ENCODE measurements around the gene AP3S2. TPM values are rescaled to one million over a fixed set of nuclear protein-coding genes. Genes with fewer than 3 reads are reported as not detected.

Gene AP3S2
- total and polyA plus RNA-seq, 2 donors, result 22.5 to 60.9 TPM

GRCh38 chr15:89829161-89829560 lies 64.6 kb downstream of the AP3S2 start:
- no peaks in the 10 kb centered on the region for H3K4me1 ChIP-seq (ENCODE audit: insufficient read depth)
- no peaks in the 10 kb centered on the region for H3K36me3 ChIP-seq (ENCODE audit: insufficient read depth)
- H3K27ac ChIP-seq (ENCODE audit: low read depth), result no peak overlapping the region
- no peak overlapping the region for H3K4me3 ChIP-seq (ENCODE audit: low read depth, low read length)
- 67% methylated on average over 8 of the region's 8 CpGs for WGBS
- DNase-seq (ENCODE audit: extremely low spot score), result no peak

- no peak for DNase-seq (ENCODE audit: extremely low spot score)
- Histone ChIP-seq H3K4me3 (ENCODE audit: low read depth, low read length) (no peak overlapping the region), H3K27ac (ENCODE audit: low read depth) (no peak overlapping the region), H3K36me3 (ENCODE audit: insufficient read depth) (no peaks in the 10 kb centered on the region), H3K4me1 (ENCODE audit: insufficient read depth) (no peaks in the 10 kb centered on the region)
- WGBS, result 28% methylated on average over 17 of the region's 17 CpGs
Measured at GRCh38 chr15:89828281-89829145, 65.3 kb downstream of the AP3S2 start.

- no peaks in the 10 kb centered on the region for H3K4me1 ChIP-seq (ENCODE audit: insufficient read depth)
- H3K4me3 ChIP-seq (ENCODE audit: low read depth, low read length), result no peak overlapping the region
- no peak for DNase-seq (ENCODE audit: extremely low spot score)
- WGBS, result 81% methylated on average over 4 of the region's 4 CpGs
- no peaks in the 10 kb centered on the region for H3K36me3 ChIP-seq (ENCODE audit: insufficient read depth)
- no peak overlapping the region for H3K27ac ChIP-seq (ENCODE audit: low read depth)
Measured at GRCh38 chr15:89827829-89828228, 66.0 kb downstream of the AP3S2 start.

DNA sequence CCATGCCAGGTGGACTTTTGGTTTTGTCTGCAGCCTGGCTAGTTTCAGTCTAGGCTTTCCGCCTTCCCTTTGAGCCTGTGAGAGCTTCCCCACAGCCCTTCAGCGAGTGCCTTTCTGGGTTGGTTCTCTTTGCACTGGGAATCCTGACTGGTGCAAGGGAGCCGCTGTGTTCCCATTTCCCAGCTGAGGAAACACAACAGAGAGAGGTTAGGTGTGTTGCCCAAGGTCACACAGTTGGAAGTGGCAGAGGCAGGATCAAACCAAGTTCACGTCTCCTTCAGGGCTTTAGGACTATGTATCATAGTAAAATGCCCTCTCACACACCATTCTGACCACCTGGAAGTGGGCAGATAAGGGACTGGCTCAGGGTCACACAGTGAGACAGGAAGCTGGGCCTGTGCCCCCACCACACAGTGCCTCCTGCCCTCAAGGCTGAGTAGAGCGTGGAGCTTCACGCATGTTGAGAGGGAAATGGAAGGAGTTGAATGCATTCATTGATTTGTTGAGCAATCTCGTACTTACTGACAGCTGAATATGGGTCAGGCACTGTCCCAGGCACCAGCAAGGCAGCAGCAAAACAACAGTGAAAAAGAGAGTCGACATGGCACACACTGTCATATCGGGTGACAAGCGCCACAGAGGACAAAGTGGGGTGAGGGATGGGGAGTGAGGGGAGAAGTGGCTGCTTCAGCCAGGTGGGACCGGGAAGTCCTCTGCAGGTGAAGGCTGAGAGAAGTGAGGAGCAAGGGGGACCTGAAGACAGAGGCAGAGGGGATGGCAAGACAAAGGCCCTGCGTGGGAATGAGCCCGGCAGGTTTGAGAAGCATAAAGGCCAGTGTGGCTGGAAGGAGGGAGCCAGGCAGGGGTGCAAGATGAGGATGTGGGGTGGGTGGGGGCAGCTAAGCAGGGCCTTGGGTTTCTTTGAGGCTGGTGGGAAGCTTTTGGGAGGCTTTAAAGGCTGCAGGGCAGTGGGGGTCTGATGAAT lies 66.8 kb downstream of the AP3S2 start:
- Histone ChIP-seq H3K4me3 (ENCODE audit: low read depth, low read length) (no peak overlapping the region), H3K4me1 (ENCODE audit: insufficient read depth) (no peaks in the 10 kb centered on the region), H3K36me3 (ENCODE audit: insufficient read depth) (no peaks in the 10 kb centered on the region), H3K27ac (ENCODE audit: low read depth) (no peak overlapping the region)
- 94% methylated on average over 13 of the region's 13 CpGs for WGBS
- DNase-seq (ENCODE audit: extremely low spot score), result no peak

- DNase-seq (ENCODE audit: extremely low spot score), result no peak
- H3K4me1 ChIP-seq (ENCODE audit: insufficient read depth), result no peaks in the 10 kb centered on the region
- no peak overlapping the region for H3K27ac ChIP-seq (ENCODE audit: low read depth)
- WGBS, result 80% methylated on average over 10 of the region's 10 CpGs
- no peak overlapping the region for H3K4me3 ChIP-seq (ENCODE audit: low read depth, low read length)
- H3K36me3 ChIP-seq (ENCODE audit: insufficient read depth), result no peaks in the 10 kb centered on the region
Measured at GRCh38 chr15:89825271-89825940, 68.4 kb downstream of the AP3S2 start.

DNA sequence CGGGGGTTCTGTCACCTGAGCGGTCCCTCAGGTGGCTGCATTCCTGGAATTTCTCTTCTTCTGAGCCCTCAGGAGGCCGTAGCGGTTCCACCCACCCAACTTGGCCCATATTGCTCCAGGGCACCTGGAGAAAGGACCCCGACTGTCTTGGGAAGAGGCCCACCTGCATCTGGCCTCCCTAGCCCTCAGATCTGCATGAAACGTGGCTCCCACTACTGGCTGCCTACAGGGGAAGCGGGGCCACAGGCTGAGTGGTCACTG lies 69.3 kb downstream of the AP3S2 start:
- no peak overlapping the region for H3K4me3 ChIP-seq (ENCODE audit: low read depth, low read length)
- no peaks in the 10 kb centered on the region for H3K36me3 ChIP-seq (ENCODE audit: insufficient read depth)
- 88% methylated on average over 7 of the region's 7 CpGs for WGBS
- no peak overlapping the region for H3K27ac ChIP-seq (ENCODE audit: low read depth)
- no peaks in the 10 kb centered on the region for H3K4me1 ChIP-seq (ENCODE audit: insufficient read depth)
- no peak for DNase-seq (ENCODE audit: extremely low spot score)

DNA sequence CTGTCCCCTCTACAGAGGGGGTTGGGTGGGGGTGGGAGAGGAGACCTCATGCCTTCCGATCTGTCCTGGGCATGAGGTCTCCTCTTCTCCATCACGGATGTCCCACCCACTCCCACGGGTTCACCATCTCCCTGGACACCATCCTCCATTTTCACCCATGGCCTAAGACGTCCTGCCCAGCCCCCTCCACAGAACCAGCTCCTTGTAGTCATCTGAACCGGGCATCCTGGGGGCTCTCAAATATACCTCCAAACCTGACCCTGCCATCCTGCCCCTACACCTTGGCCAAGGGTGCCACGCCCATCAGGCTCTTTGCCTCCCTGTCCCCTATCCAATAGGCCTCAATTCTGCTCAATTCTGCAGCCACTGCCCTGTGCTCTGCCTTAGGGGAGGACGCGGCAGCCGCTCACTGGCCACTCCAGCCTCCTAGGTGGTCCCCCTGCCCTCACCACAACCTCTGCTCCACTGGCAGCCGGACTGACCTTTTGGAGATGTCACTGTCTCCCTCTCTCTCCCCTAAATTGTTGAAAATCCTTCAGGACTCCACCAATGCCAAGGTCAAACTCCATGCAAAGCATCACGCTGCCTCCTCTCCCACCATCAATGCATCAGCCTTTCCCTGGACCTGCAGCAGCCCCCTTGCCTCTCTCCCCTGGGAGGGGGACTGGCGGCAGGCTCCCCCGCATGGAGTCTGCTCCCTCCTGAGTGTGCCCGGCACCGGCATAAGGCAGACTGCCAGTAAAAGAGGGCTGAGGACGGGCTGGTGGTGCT lies 69.8 kb downstream of the AP3S2 start:
- Histone ChIP-seq H3K4me3 (ENCODE audit: low read depth, low read length) (no peak overlapping the region), H3K27ac (ENCODE audit: low read depth) (no peak overlapping the region), H3K36me3 (ENCODE audit: insufficient read depth) (no peaks in the 10 kb centered on the region), H3K4me1 (ENCODE audit: insufficient read depth) (no peaks in the 10 kb centered on the region)
- DNase-seq (ENCODE audit: extremely low spot score), result no peak
- WGBS, result 90% methylated on average over 16 of the region's 16 CpGs

- no peak for DNase-seq (ENCODE audit: extremely low spot score)
- Histone ChIP-seq H3K27ac (ENCODE audit: low read depth) (no peak overlapping the region), H3K4me3 (ENCODE audit: low read depth, low read length) (no peak overlapping the region), H3K4me1 (ENCODE audit: insufficient read depth) (no peaks in the 10 kb centered on the region), H3K36me3 (ENCODE audit: insufficient read depth) (no peaks in the 10 kb centered on the region)
- WGBS, result 77% methylated on average over 7 of the region's 7 CpGs
Measured at GRCh38 chr15:89822951-89823711, 70.7 kb downstream of the AP3S2 start.

DNA sequence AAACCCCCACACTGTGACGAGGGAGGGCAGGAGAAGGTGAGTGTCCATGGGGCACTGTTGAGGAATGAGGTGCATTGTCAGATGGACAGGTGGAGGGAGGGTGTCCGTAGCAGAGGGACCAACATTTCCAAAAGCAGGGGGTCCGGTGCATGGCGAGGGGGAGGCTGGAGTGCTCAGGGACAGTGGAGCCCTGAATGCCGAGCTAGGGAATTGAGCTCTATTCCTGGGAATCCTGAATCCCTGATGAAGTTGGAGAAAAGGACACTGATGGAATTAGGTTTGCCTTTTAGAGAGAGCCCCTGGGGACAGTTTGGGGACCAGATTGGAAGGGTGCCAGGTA lies 71.2 kb downstream of the AP3S2 start:
- no peak overlapping the region for H3K4me3 ChIP-seq (ENCODE audit: low read depth, low read length)
- H3K4me1 ChIP-seq (ENCODE audit: insufficient read depth), result no peaks in the 10 kb centered on the region
- H3K27ac ChIP-seq (ENCODE audit: low read depth), result no peak overlapping the region
- no peak for DNase-seq (ENCODE audit: extremely low spot score)
- no peaks in the 10 kb centered on the region for H3K36me3 ChIP-seq (ENCODE audit: insufficient read depth)
- WGBS, result 86% methylated on average over 5 of the region's 5 CpGs

DNA sequence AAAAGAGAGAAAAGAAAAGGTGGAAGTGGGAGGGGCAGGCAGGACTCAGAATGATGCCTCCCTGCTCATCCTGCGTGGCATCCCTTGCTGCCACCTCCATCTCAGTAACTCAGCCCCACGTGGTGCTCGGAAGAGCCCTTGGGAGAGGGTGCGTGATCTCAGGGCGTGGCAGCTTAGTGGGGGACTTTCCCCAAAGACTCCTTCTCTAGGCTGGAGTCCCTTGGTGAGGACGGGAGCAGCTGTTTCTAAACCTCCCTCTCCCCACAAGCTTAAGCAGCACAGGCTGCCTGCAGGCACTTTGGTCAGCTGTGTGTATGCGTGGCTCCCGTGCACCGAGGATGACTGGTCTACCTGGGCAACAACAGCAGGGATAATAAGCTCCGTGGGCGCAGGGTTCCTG lies 71.8 kb downstream of the AP3S2 start:
- no peak overlapping the region for H3K4me3 ChIP-seq (ENCODE audit: low read depth, low read length)
- no peaks in the 10 kb centered on the region for H3K4me1 ChIP-seq (ENCODE audit: insufficient read depth)
- 66% methylated on average over 11 of the region's 11 CpGs for WGBS
- no peak for DNase-seq (ENCODE audit: extremely low spot score)
- no peaks in the 10 kb centered on the region for H3K36me3 ChIP-seq (ENCODE audit: insufficient read depth)
- no peak overlapping the region for H3K27ac ChIP-seq (ENCODE audit: low read depth)

DNA sequence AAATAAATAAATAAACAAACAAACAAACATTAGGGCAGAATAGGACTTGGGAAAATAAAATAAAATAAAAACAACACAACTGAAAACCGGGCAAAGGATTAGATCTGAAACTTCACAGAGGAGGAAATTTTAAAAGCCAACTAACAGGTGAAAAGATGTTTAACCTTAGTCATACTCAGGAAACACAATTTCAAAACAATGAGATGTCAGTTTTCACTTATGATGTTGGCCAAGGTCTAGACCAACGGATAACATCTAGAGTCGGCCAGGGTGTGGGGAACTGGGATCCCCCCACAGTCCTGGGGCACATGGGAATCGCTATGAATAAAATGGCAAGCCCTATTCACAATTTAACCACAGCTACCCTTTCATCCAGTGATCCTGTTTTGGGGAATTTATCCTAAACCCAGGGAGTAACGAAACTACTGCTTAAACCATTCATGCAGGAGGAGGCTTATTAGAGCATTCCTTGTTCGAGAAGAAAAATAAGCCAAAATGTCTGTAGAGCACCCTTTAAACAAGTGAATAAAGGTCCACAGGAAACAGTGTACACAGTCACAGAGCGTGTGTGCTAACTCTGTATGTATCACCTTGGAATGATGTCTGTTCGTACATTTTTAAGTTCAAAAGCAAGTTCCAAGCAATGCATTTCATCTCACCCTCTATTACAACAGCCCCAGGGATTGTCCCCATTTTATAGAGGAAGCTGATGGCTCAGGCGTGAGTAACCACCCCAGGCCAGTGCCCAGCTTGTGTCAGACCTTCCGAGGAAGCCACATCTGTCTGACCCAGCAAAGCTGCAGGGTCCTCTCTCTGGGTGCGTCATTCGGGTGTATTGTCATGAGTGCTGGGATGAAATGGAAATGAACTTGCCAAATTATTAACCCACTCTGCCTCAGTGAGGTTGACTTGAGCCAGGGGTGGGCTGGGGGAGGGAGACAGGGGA lies 72.9 kb downstream of the AP3S2 start:
- no peak for DNase-seq (ENCODE audit: extremely low spot score)
- H3K4me3 ChIP-seq (ENCODE audit: low read depth, low read length), result no peak overlapping the region
- H3K36me3 ChIP-seq (ENCODE audit: insufficient read depth), result no peaks in the 10 kb centered on the region
- WGBS, result 56% methylated on average over 12 of the region's 12 CpGs
- no peaks in the 10 kb centered on the region for H3K4me1 ChIP-seq (ENCODE audit: insufficient read depth)
- no peak overlapping the region for H3K27ac ChIP-seq (ENCODE audit: low read depth)

- no peak for DNase-seq (ENCODE audit: extremely low spot score)
- no peaks in the 10 kb centered on the region for H3K36me3 ChIP-seq (ENCODE audit: insufficient read depth)
- no peak overlapping the region for H3K4me3 ChIP-seq (ENCODE audit: low read depth, low read length)
- H3K27ac ChIP-seq (ENCODE audit: low read depth), result no peak overlapping the region
- H3K4me1 ChIP-seq (ENCODE audit: insufficient read depth), result no peaks in the 10 kb centered on the region
- 27% methylated on average over 10 of the region's 10 CpGs for WGBS
Measured at GRCh38 chr15:89818287-89818686, 75.5 kb downstream of the AP3S2 start.
